Activated effector memory CD4-positive, alpha-beta T cell treated with Interleukin-2 at 50 U/mL for 16 hours (primary cell): ENCODE data around the gene USP27X.
A peak's percentile ranks its signal among the peaks of the same experiment; 100 is the strongest.

Source experiments
- DNase-seq: peaks from one replicate; pipeline ENCODE4 v3.0.0-alpha.2; 2020

The USP27X gene

DNA sequence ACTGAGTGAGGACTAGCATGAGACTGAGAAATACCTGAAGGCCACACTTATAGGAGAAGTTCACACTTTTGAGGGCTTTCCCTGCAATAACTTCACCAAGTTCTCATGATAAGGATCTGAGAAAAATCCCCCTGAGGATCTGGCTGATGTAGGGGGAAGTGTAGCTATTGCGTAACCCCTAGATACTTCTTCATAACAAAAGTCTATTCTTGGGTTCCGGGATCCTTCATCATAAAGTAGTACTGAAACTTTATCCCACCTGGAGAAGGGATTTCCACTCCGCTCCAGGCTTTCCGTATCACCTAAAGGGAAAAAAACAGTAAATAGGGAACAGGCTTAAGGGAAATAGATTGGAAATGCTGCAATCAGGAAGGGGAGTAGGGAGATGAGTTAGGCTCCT is 13.3 kb downstream of the USP27X start:
- DNase-seq = no peak

DNA sequence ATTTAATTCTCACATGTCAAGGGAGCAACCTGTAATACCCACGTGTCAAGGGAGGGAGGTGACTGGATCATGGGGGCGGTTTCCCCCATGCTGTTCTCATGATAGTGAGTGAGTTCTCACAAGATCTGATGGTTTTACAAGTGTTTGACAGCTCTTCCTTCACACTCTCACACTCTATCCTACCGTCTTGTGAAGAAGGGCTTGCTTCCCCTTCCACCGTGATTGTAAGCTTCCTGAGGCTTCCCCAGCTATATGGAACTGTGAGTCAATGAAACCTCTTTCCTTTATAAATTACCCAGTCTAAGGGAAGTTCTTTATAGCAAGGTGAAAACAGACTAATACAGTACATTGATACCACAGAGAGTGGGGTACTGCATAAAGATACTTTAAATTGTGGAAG is 17.7 kb downstream of the USP27X start:
- DNase-seq = no peak

DNA sequence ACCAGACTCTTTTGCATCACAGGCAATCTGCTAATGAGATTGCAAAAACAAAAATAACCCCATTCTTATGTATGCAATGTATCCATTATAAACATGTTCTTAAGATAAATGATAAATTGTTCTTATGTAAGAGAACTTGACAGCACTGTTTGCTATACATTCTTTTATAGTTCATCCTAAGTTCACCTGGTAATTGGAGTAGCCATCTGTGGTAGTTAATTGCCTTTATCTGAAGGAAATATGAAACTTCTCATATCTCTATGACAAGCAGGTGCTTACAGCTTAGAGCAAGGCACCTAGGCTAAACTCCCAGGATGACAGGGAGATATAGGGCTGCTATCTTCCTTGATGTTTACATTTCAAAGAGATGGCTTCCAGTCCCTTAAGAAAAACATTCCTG is 21.8 kb downstream of the USP27X start:
- no peak for DNase-seq

DNA sequence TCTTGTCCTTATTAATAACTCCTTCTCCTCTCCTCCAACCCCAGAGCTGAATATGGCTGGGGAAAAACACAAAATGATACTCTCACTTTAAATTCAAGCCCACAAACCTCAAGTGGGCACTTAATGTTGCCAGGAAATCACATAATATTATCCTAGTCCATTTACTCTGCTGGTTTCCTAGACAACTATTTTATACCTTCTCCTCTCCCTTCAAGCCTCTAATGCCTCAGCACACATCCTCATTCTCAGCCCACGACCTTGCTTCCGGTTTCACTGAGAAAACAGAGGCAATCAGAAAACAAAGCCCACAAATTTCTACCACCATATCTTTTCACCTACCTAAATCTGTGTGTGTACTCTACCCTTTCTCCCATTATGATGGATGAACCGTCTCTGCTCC is 31.1 kb downstream of the USP27X start:
- no peak for DNase-seq

DNA sequence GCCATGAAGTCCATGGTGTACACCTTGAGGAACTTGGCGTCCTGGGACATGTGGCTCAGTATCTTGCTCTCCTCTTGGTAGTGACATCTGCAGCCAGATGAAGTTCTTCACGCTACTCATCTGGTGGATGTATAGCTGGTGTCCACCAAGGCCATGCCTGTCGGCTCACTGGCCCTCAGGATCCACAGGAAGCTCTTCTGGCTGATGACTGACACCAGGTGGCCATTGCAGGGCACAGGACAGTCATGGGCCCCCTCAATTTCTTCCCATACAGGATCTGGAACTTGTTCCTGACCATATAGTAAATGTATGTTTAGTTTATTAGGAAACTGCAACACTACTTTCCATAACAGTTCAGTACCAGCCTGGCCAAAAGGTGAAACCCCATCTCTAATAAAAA is 32.8 kb downstream of the USP27X start:
- no peak for DNase-seq

DNA sequence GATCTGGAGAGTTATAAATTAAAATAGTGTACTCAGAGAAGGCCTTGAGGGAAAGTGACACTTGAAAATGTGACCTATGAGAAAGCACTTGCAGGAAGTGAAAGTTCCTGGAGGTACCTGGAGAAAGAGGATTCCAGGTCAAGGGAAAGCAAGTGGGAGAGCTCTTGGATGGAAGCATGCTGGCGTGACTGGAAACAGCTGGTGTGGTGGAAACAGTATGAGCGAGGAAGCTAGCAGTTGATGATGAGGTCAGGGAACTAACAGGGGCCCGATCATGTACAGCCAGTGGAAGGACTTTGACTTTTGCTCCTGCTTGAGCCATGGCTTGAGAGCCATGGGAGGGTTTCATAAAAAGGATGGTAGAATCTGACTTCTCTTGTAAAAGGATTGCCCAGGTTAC is 33.6 kb downstream of the USP27X start:
- no peak for DNase-seq

DNA sequence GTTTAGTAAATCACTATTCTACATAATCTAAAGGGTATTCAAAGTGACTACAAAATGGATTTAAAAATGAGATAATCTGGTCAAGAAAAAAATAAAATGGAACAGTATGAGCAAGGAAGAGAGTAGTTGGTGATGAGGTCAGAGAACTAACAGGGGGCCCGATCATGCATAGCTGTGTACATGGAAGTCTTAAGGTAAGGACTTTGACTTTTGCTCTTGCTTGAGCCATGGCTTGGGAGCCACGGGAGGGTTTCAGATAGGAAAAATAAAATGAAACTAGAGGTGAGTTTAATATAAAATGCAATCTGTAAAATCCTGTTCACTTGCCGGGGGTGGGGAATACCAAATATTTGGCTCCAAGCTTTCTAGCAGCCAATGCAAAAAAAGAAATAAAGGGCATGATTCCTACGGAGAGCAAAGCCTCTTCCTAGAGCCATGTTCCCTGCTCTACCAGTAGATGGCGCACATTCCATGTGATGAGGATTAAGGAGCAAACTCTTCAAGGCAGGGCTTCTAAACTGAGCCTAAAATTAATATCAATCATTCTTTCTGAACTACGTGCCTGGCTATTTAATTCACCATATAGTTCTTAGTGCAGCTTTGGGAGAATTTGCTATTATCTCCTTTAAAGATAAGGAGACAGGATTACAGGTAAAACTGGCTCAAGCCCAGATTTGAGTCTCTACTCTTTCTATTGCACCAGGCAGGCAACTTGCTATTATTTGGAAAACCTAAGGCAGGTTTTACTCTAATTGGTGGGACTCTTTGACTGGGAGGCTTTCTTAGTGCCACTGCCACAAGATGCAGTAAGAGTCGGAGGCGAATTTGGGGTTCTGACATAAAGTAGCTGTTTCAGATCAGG is 36.3 kb downstream of the USP27X start:
- DNase-seq = no peak

DNA sequence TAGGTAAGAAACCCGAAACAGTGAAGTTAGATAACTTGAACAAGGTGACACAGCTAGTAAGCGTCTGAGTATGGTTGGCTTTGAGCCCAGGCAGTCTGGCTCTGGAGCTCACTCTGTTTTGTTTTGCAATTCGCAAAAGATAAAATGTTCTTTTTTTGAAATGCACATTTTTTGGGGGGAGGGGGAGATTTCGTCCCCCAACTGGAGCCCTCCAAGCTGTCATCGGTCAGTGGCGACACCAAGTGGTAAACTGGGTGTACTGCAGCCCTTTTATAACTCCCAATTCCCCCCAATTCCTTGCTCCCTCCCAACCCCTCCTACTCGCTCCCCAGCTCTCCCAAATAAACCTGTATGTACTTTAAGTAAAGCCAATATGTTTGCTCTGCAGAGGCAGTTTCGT is 40.3 kb downstream of the USP27X start:
- DNase-seq = no peak

DNA sequence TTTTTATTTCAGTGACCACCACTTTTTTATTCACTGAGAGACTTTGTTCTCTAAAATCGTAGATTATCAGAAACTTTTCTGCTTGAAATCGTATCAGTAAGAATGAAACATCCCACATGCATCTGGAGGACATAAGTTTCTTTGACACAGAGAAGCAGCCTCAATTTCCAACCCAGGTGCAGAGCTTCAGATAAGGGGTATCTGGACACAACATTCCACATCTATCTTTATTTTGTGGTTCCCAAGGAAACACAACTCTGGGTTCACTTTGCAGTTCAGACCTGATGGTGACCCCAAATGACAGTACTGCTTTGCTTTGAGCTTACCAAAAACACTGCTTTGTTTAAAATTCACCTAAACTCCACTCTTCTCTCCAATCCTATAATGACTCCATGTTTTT is 41.8 kb downstream of the USP27X start:
- no peak for DNase-seq

DNA sequence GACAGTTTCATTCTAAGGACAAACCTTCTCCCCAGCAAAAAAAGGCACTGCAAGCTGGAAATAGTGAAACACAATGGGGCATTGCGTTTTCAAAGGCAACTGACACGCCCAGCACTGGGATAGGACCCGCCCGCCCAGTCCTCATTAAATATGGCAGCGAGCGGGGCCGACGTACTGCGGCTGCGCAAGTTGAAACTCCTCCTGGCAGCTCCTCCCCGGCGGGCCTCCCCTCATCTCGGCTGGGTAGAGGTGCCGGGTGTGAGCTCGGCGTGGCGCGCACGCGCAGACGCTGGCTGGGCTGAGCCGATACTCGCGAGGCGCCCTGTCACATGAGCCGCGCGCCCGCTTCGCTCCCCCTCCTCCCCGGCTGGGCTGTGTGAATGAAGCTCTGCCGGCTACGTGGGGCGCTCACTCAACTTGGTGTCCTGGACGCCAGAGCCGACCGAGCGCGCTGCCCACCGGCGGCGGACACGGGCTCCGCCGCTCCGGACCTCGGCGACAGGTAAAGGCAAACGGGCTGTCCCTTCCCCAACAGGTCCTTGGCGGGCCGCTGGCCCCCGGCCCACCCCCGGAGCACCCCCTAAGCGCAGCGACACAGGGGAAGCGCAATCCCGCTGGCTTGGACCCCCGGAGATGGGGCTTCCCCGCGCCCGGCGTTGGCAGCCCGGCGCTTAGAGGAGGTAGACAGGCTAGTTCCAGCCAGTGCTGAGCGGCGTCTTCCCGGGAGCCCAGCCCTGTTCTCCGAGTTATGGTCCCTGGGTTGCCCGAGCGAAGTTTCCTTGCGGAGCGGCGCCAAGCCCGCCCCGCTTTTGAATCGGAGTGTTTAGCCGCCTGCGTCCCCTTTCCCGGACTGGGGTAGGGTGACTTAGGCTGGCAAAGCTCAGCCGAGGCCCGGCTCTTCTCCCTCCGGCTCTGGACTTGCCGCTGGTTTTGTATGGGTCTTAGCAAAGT is 43.3 kb downstream of the USP27X start, which contains the start of gene CLCN5:
TSS of gene CLCN5 (plus strand) at position 306 of the 951 bp plus-strand sequence. CDS start 2,703 bp downstream, outside the sequence.
- peak; percentile 92 for DNase-seq

DNA sequence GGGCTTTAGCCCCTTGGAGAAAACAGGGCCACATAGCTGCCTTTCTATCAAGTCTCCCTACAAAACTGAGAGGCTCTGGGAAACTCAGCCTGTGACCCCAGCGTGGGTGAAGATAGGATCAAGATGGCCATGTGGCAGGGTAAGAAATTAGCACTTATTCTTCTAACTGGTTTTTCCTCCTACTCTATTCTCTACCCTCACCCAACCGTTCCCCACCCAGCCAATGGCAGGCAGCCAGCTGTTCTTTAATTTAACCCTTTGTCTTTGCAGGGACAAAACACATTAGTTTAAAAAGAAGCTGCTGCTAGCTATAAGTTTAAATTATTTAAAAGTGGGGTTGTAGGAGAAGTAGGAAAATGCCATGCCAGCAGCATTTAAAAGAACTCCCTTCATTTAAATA is 45.9 kb downstream of the USP27X start:
- no peak for DNase-seq

DNA sequence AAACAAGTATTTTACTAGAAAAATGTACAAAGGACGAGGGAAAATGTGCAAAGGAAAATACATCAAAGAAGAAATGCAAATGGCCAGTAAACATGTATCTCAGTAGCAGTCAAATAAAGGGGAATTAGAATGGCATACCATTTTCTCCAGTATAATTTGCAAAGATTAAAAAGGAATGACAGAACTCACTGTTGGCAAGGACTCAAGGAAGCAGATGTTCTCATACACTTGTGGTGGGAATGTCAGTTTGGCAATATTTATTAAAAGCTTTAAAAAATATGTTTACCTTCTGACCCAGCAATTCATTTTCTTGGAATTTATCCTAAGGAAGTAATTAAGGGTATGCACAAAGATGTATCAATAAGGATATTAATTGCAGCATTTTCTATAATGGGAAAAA is 50.8 kb downstream of the USP27X start:
- DNase-seq = no peak
